Endothelial cell of umbilical vein (primary cell): ENCODE results near the gene L3MBTL4. TPM values are rescaled to one million over a fixed set of nuclear protein-coding genes. Genes with fewer than 3 reads are reported as not detected.
A peak's percentile ranks its signal among the peaks of the same experiment; 100 is the strongest.

Experiments
- BruUV-seq: library from RNA; stranded (reverse); fragments of 400-500 nt; replicated peaks from 2 replicates; lab custom pipeline; 2021; lab: Mats Ljungman, UMichigan
- CTCF ChIA-PET: fragments of 300-600, 350-600 bp; sonication (Branson Sonifier 250); formaldehyde crosslinking; loops from one replicate; lab custom pipeline; 2021; ENCODE audit warnings: antibody characterized with exemption, inconsistent platforms; lab: Charles Lee
- POLR2A ChIA-PET: fragments of 300-600, 350-600 bp; sonication (Branson Sonifier 250); formaldehyde crosslinking; loops from one replicate; lab custom pipeline; 2021; ENCODE audit warnings: antibody characterized with exemption, inconsistent platforms; lab: Charles Lee
- DNase-seq: peaks from one replicate; pipeline ENCODE4 v3.0.0-alpha.2; 2011; ENCODE audit warnings: low read depth, low spot score
- FAIRE-seq: peaks from 2 replicates; lab custom pipeline; 2011; peaks lifted over from hg19 to GRCh38; lab: Jason Lieb, UNC
- H2AFZ ChIP-seq: 2 replicates; pipeline ENCODE4 v1.6.0; 2012; ENCODE audit warnings: low read depth, low read length, control low read depth, inconsistent platforms
- H3K27ac ChIP-seq: 2 replicates; pipeline ENCODE4 v1.5.1; 2011; ENCODE audit warnings: low read depth, mild to moderate bottlenecking, control low read depth, low read length, moderate library complexity; ENCODE audit not compliant: insufficient read depth
- H3K27me3 ChIP-seq, 2 experiments: 2 replicates each; pipeline versions ENCODE4 v1.6.0 to v1.6.1; 2011; ENCODE audit warnings: low read length in 2 of 2, mixed read lengths in 1 of 2; ENCODE audit not compliant: control insufficient read depth in 2 of 2, insufficient read depth in 2 of 2
- H3K36me3 ChIP-seq, 2 experiments: 2 replicates in 1 of 2; 3 replicates in 1 of 2; pipeline ENCODE4 v1.5.1; 2011; ENCODE audit warnings: low read length in 2 of 2, mild to moderate bottlenecking in 1 of 2, moderate library complexity in 1 of 2; ENCODE audit not compliant: control insufficient read depth in 2 of 2, insufficient read depth in 2 of 2; ENCODE audit errors: extremely low read depth in 1 of 2
- H3K4me1 ChIP-seq: 3 replicates; pipeline ENCODE4 v1.5.1; 2011; ENCODE audit warnings: mild to moderate bottlenecking, low read length; ENCODE audit not compliant: control insufficient read depth, insufficient read depth; ENCODE audit errors: extremely low read depth
- H3K4me2 ChIP-seq: 2 replicates; pipeline ENCODE4 v1.6.1; 2011; ENCODE audit warnings: low read length, control low read depth, mixed read lengths; ENCODE audit not compliant: insufficient read depth
- H3K4me3 ChIP-seq, 3 experiments: fragments of 200-600 bp in 1 of 3; sonication (generic), shearing (Covaris generic) in 1 of 3; replicated peaks in 1 of 3; 2 replicates each; pipeline ENCODE4 v1.5.1; 2011 to 2016; ENCODE audit warnings: control low read depth in 3 of 3, low read length in 3 of 3, mild to moderate bottlenecking in 2 of 3, inconsistent platforms in 1 of 3, low read depth in 1 of 3, moderate library complexity in 1 of 3; ENCODE audit not compliant: insufficient read depth in 1 of 3
- H3K79me2 ChIP-seq: 2 replicates; pipeline ENCODE4 v1.6.0; 2012; ENCODE audit warnings: low read length, inconsistent platforms; ENCODE audit not compliant: control insufficient read depth, insufficient read depth
- H3K9ac ChIP-seq: replicated peaks from 2 replicates; pipeline ENCODE3; 2011; ENCODE audit warnings: low read length, control low read depth; ENCODE audit not compliant: insufficient read depth; ENCODE audit errors: extremely low read depth
- H3K9me1 ChIP-seq: replicated peaks from 3 replicates; pipeline ENCODE4 v1.6.0; 2011; ENCODE audit warnings: mild to moderate bottlenecking, low read length; ENCODE audit not compliant: control insufficient read depth, insufficient read depth; ENCODE audit errors: extremely low read depth
- H3K9me3 ChIP-seq: replicated peaks from 2 replicates; pipeline ENCODE4 v1.5.1; 2012; ENCODE audit warnings: low read length, inconsistent platforms; ENCODE audit not compliant: control insufficient read depth, insufficient read depth
- H4K20me1 ChIP-seq: replicated peaks from 2 replicates; pipeline ENCODE3; 2011; ENCODE audit warnings: mild to moderate bottlenecking, low read length; ENCODE audit not compliant: control insufficient read depth, insufficient read depth; ENCODE audit errors: extremely low read depth
- CTCF ChIP-seq, 2 donors: IDR thresholded peaks; 1 replicate in 1 of 2; 2 replicates in 1 of 2; pipeline ENCODE4 v1.5.1; 2011; ENCODE audit warnings: low read length in 2 of 2, mild to moderate bottlenecking in 2 of 2, moderate library complexity in 2 of 2, control low read depth in 1 of 2, inconsistent platforms in 1 of 2, low read depth in 1 of 2; ENCODE audit not compliant: insufficient read depth in 1 of 2; ENCODE audit errors: extremely low read depth in 1 of 2
- EZH2 ChIP-seq: IDR thresholded peaks from 2 replicates; pipeline ENCODE4 v1.6.1; 2012; ENCODE audit warnings: borderline replicate concordance, low read depth, mild to moderate bottlenecking, moderate library complexity, low read length, inconsistent platforms; ENCODE audit not compliant: severe bottlenecking
- FOS ChIP-seq: IDR thresholded peaks from 2 replicates; pipeline ENCODE4 v1.6.1; 2011; ENCODE audit warnings: mild to moderate bottlenecking, low read length, moderate library complexity, borderline replicate concordance; ENCODE audit not compliant: insufficient read depth
- MYC ChIP-seq: IDR thresholded peaks from one replicate; pipeline ENCODE4 v1.6.1; 2011; ENCODE audit warnings: mild to moderate bottlenecking, low read depth, low read length
- POLR2AphosphoS5 ChIP-seq: IDR thresholded peaks from 2 replicates; pipeline ENCODE4 v1.6.1; 2012; ENCODE audit warnings: low read depth, mild to moderate bottlenecking, control low read depth, low read length, moderate library complexity; ENCODE audit not compliant: insufficient read depth
- dilution Hi-C: fragments of 300-500 bp; cut with MboI; formaldehyde crosslinking; loops from one replicate; pipeline ENCODE4 v1.15.0; 2019; ENCODE audit warnings: low sequenced_read_pairs; ENCODE audit not compliant: extremely low pct_ligation_motif_present
- intact Hi-C: fragments of 100-400 bp; cut with micrococcal nuclease; formaldehyde crosslinking; loops from one replicate; pipeline ENCODE4 v1.10.0; 2022
- polyA plus RNA-seq, 4 experiments: library from polyadenylated mRNA; depleted of rRNA in 3 of 4; stranded (reverse) in 3 of 4; unstranded in 1 of 4; fragments of >200 nt; gene quantifications; 2 replicates each; pipeline versions ENCODE4 v1.2.1 to v1.2.3, GENCODE V29; 2011 to 2012; ENCODE audit warnings: missing spikeins in 1 of 4
- total RNA-seq: library from RNA; stranded (reverse); gene quantifications from 2 replicates; pipeline ENCODE4 v1.2.3, GENCODE V29; 2021

L3MBTL4 gene
- total and polyA plus RNA-seq, 2 donors (not counting 3 experiments of a cell fraction or from before 2014, with no cell fraction given) = 0.80 TPM; not detected in 1

- peak overlapping the region; percentile 81 for H2AFZ ChIP-seq
- TSS peak; percentile 80 for BruUV-seq
Measured at GRCh38 chr18:6056171-6056910, 358.4 kb downstream of the L3MBTL4 start.

More at GRCh38 chr18:6056171-6056910, 358.4 kb downstream of the L3MBTL4 start:
- Histone ChIP-seq H4K20me1 (no peaks in the 10 kb centered on the region), H3K9me1 (no peaks in the 10 kb centered on the region), H3K4me1 (peaks cover 21% of the 10 kb centered on the region), H3K4me3 (peak overlapping the region in 1 of 3 experiments; percentile 20), H3K9ac (peak overlapping the region; percentile 72), H3K27me3 (no peaks in the 10 kb centered on the region), H3K4me2 (peak overlapping the region; percentile 77), H3K27ac (peak overlapping the region; percentile 96), H3K9me3 (no peaks in the 10 kb centered on the region), H3K36me3 (no peaks in the 10 kb centered on the region), H3K79me2 (no peaks in the 10 kb centered on the region)
- dilution Hi-C loops = no loop called here
- TF ChIP-seq EZH2 = no peak
- no peak for TF ChIP-seq POLR2AphosphoS5
- no peak for TF ChIP-seq CTCF (IDR thresholded peaks at IDR 0.05; ENCODE audit: extremely low read depth in 1 of 2, insufficient read depth in 1 of 2, low read depth in 1 of 2, low read length in 2 of 2)
- TF ChIP-seq MYC = peak; percentile 40
- no peak for TF ChIP-seq FOS
- POLR2A ChIA-PET = no interaction called here
- DNase-seq (peak; percentile 77), FAIRE-seq (peak; percentile 85)
- intact Hi-C loops = loop anchor here (5.0 kb wide), 1 partner anchor 164 kb away; no protein-coding TSS in a partner anchor
- CTCF ChIA-PET = interaction anchor here (0.6 to 0.8 kb wide), 2 partner anchors 11 to 166 kb away, joined by 3 read pairs; no protein-coding TSS in a partner anchor
